Stimulated activated CD8-positive, alpha-beta memory T cell treated with anti-CD3 and anti-CD28 coated beads, Interleukin-7, amount 100 ng/mL, for 1 hour (primary cell): ENCODE data around the gene DMD.

ENCODE experiments used
- DNase-seq, 2 donors: peaks; one replicate each; pipeline ENCODE4 v3.0.0-alpha.2; 2020; ENCODE audit warnings: low read depth in 2 of 2

Gene DMD

GRCh38 chrX:31711166-31711565 is 1500.2 kb downstream of the DMD start:
- DNase-seq = no peak

- no peak for DNase-seq
Observed at GRCh38 chrX:31708116-31708515, 1503.2 kb downstream of the DMD start.

DNA sequence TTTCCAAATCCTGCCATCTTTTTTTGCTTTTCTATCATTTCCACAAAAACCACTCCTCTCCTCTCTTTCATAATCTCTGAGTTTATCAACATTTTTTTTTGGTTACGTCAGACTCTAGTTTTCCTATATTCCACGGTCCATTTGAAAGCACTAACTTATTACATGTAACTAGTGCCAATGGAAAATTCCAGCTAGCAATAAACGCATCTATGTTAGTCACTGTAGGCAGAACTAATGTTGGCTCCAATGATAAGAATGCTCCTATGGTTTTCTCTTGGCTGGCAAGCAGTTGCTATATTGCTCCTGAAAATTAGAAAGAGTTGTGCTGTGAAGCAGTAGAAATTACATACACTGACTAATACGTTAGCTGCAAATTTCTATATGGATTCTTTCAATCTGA is 1504.9 kb downstream of the DMD start:
- DNase-seq = no peak

- no peak for DNase-seq
Observed at GRCh38 chrX:31705816-31706215, 1505.5 kb downstream of the DMD start.

DNA sequence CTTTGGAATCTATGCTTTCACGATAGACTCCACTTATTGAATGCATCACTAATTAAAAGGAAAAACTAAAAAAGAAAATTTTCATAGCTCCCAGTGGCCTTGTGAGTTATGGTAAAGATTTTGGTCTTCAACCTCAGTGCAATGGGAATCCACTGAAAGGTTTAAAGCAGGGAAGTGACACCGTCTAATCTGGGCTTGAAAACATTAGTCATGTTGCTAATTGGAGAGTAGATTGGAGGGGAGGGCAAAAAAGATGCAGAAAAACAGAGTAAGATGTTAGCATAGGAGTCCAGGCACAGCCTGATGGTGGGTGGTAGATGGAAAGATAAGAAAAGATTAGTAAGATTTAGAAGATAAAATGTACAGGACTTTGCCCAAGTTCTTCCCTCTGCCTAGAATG is 1506.4 kb downstream of the DMD start:
- no peak for DNase-seq

DNA sequence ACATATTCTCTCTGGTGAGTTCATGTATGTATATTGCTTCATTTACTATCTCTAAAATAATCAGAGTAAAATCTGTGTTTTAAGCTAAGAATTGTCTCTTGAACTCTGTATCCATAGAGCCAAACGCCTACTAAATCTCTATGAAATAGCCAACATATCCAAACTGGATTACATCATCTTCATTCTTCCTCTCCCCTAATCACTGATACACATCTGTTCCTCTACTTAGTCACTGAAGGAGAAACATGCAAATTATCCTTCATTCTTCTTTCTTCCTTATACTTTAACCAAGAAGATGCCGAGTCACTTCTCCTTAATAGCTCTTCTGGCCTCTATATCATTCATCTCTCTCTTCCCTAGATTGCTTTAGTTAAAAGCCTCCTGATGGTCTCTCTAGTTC is 1509.1 kb downstream of the DMD start:
- DNase-seq = no peak

GRCh38 chrX:31697294-31697916 is 1513.9 kb downstream of the DMD start:
- no peak for DNase-seq

DNA sequence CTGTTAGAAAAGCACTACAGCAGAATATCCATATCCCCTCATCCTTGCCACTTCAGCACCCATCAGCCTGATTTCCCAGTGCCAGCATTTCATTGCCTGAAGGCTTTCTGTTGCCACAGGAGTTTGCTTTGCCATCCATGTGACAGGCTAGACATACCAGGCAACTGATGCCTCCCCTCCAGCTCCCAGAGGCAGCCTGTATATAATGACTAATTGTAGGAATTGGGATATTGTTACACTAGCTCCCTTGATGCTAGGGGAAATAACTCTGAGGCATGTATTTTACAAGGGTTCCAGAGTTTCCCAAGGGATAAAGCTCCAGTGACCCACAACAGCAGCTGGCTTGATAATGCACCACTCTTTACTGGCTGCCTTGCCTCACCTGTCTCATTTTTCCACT is 1531.5 kb downstream of the DMD start:
- DNase-seq = no peak

GRCh38 chrX:31670245-31670644 is 1541.1 kb downstream of the DMD start:
- DNase-seq = no peak

DNA sequence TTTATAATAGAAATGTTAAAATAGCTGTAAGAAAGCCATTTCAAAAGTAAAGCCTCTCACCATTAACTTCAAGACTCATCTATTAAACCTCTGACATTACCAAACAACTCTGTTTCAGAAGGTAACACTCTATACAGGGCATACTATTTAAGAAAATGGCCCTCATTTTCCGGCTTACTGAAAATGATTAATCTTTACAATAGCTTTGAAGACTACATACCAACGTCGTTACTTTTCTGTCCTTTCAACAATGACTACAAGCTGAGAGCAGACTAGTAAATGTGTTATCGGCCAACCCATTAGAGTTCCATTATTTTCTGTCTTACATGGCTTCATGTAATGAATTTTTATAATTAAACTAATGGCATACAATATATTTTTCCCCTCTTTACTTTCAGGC is 1545.9 kb downstream of the DMD start:
- DNase-seq = no peak

GRCh38 chrX:31663172-31663571 is 1548.2 kb downstream of the DMD start:
- DNase-seq = no peak

GRCh38 chrX:31661280-31661810 is 1550.0 kb downstream of the DMD start:
- DNase-seq = no peak

- no peak for DNase-seq
Observed at GRCh38 chrX:31658360-31658759, 1553.0 kb downstream of the DMD start.

DNA sequence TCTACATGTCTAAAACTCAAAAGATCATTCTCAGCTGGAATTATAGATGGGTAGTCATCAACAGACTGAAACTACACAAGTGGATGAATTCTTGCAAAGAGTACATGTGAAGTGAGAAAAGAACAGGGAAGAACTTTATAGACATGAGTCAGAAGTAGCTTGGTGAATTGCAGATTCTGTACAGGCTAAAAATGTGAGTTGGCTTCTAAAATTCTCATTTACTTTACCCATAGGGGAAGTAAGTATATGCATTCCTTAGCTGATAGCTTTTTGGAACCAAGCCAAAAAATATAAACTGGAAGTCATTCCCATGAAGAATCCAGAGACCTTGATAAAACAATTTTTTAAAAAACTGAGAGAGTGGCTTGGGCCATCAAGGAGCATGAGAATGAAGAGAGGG is 1555.3 kb downstream of the DMD start:
- DNase-seq = no peak

- DNase-seq = no peak
Observed at GRCh38 chrX:31653422-31653821, 1557.9 kb downstream of the DMD start.

DNA sequence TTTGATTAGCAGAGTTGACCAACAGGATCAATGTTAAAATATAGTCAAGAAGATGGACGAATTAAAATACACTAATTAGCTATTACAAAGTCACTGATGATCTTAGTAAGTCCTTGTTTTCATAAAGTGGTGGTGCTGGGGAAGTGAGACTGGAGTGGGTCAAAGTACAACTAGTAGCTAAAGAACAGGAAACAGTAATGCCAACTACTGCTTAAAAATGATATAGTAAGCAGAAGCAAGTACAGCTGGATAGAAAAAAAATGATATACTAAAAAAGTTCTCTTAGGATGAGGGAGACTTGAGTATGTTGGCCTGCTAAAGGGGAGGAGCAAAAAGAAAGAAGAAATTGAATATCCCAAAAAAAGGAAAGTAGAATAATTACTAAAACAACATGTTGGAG is 1558.7 kb downstream of the DMD start:
- DNase-seq = no peak

GRCh38 chrX:31649201-31649600 is 1562.1 kb downstream of the DMD start:
- no peak for DNase-seq

- no peak for DNase-seq
Observed at GRCh38 chrX:31633349-31633748, 1578.0 kb downstream of the DMD start.

DNA sequence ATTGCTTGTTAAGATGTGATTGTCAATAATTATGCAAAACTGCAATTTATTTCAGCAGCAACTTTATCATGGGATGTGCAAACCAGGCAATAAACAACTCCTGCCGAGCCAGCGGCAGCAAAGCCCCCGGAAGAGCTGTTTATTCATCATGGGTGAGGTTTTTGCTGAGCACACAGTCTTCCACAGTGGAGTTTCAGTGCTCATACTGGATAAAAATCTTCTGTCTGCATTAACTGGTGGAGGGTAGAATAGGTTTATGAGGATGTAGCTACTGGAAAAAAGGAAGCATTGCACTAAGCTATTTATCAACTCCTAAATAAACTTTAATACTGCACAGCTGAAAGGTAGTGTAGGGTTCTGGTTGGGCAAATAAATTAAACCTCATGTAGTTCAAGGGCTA is 1582.2 kb downstream of the DMD start:
- DNase-seq = no peak

DNA sequence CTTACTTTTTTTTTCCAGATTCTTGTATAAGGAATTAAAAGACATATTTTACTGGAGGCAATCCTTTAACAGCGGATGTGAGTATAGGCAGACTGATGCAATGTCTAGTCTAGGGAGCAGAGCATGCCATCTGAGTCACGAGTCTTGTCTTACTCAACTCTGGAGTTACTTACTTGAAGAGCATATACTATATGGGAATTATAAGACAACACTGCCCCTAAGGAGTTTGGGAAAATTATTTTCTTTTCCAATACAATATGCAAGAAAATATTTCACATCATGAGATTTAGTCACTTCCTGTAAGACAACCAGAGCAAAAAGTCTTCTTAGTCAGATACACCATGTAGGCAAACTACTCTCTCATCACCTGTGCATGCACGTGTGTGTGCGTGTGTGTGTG is 1602.2 kb downstream of the DMD start:
- no peak for DNase-seq

DNA sequence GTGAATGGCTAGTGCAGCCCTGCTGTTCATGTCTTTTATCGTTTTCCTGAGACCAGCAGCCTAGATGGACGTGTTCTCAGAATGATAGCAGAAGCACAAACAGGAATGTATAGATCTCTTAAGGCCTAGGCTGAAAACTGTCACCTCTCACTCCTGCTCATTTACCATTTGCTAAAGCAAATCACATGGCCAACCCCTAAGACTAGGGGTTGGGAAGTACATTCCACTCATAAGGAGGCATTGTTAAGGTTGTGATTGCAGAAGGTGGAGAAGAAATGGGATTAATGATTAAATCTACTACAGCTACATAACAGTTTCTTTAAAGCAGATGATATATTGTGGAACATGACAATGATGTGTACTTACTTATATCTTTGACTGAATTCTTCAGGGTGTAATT is 1602.7 kb downstream of the DMD start:
- DNase-seq = no peak

- no peak for DNase-seq
Observed at GRCh38 chrX:31606771-31607170, 1604.6 kb downstream of the DMD start.

DNA sequence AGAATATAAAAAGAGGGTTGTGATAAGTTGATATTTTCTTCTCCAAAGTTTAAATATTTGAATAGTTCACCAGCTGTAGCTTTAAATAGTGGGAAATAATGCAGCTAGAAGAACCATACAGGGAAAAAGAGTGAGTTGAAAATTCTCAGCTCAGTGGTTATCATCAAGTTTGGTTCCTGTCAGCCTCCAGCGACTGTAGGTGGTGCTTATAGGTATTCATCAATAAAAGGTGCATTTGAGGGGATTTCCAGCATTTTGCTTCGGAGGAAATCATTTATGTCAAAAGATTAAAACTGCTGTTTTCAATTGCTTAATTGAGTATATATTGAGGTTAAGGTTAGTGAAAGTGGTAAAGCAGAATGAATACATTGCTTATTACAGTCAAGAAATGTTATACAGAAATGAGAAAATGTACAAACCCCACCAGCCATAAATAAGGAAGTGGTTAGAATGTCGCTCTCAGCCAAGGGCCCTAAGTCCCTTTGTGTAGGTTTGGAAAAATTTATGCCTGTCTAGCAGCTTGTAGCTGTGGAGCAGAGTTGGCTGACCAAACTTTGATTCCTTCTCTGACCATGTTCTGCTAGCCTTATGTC is 1606.6 kb downstream of the DMD start:
- no peak for DNase-seq
